OCI-LY7 (cell line): ENCODE measurements around the gene ITGB8. TPM values are rescaled to one million over a fixed set of nuclear protein-coding genes. Genes with fewer than 3 reads are reported as not detected.
A peak's percentile ranks its signal among the peaks of the same experiment; 100 is the strongest.

ENCODE experiments used
- BruUV-seq: library from RNA; stranded (reverse); fragments of 400-500 nt; replicated peaks from 2 replicates; lab custom pipeline; 2021; lab: Mats Ljungman, UMichigan
- CTCF ChIA-PET: fragments of 300-600 bp; sonication (Branson Sonifier 250); formaldehyde crosslinking; loops from one replicate; lab custom pipeline; 2022; ENCODE audit warnings: antibody characterized with exemption; ENCODE audit not compliant: unreplicated experiment; lab: Charles Lee
- POLR2A ChIA-PET: fragments of 300-600 bp; sonication (Branson Sonifier 250); formaldehyde crosslinking; loops from one replicate; lab custom pipeline; 2022; ENCODE audit warnings: antibody characterized with exemption; lab: Charles Lee
- DNase-seq: peaks from one replicate; pipeline ENCODE4 v3.0.0-alpha.2; 2015; ENCODE audit warnings: low spot score
- H2AFZ ChIP-seq: fragments of 200-600 bp; sonication (generic), shearing (Covaris generic); 2 replicates; pipeline ENCODE4 v1.6.1; 2014; ENCODE audit warnings: mild to moderate bottlenecking, antibody characterized with exemption, low read length, moderate library complexity
- H3K27ac ChIP-seq: fragments of 200-600 bp; sonication (generic); 2 replicates; pipeline ENCODE4 v1.5.1; 2014; ENCODE audit warnings: mixed run types, low read depth, mild to moderate bottlenecking, moderate library complexity, low read length, inconsistent platforms; ENCODE audit not compliant: poor library complexity, severe bottlenecking
- H3K36me3 ChIP-seq: fragments of 200-600 bp; sonication (generic); 2 replicates; pipeline ENCODE4 v1.6.1; 2014; ENCODE audit warnings: mild to moderate bottlenecking, antibody characterized with exemption, low read length, moderate library complexity, mixed read lengths; ENCODE audit not compliant: insufficient read depth
- H3K4me1 ChIP-seq: fragments of 200-600 bp; sonication (generic); 2 replicates; pipeline ENCODE4 v1.5.1; 2014; ENCODE audit warnings: mild to moderate bottlenecking, low read length; ENCODE audit not compliant: insufficient read depth, poor library complexity, severe bottlenecking
- H3K4me2 ChIP-seq: fragments of 200-600 bp; sonication (generic); 2 replicates; pipeline ENCODE4 v1.6.1; 2014; ENCODE audit warnings: mild to moderate bottlenecking, low read length
- H3K4me3 ChIP-seq: fragments of 200-600 bp; sonication (generic); 2 replicates; pipeline ENCODE4 v1.5.1; 2014; ENCODE audit warnings: mild to moderate bottlenecking, low read depth, low read length; ENCODE audit not compliant: poor library complexity, severe bottlenecking
- H3K79me2 ChIP-seq: fragments of 200-600 bp; sonication (generic); 2 replicates; pipeline ENCODE4 v1.6.1; 2016; ENCODE audit warnings: low read depth, mild to moderate bottlenecking, low read length, moderate library complexity, mixed read lengths; ENCODE audit not compliant: insufficient read depth
- H3K9me2 ChIP-seq: fragments of 200-600 bp; sonication (generic); 2 replicates; pipeline ENCODE4 v1.6.1; 2016; ENCODE audit warnings: mild to moderate bottlenecking, low read length, mixed read lengths; ENCODE audit not compliant: insufficient read depth
- H3K9me3 ChIP-seq: fragments of 200-600 bp; sonication (generic); 2 replicates; pipeline ENCODE4 v1.6.1; 2014; ENCODE audit warnings: mild to moderate bottlenecking, mixed run types, low read length, mixed read lengths
- H4K20me1 ChIP-seq: fragments of 200-600 bp; sonication (generic); 2 replicates; pipeline ENCODE4 v1.6.1; 2014; ENCODE audit warnings: mild to moderate bottlenecking, antibody characterized with exemption, low read length, moderate library complexity, mixed read lengths; ENCODE audit not compliant: insufficient read depth
- EZH2phosphoT487 ChIP-seq: fragments of 200-600 bp; sonication (generic); IDR thresholded peaks from 2 replicates; pipeline ENCODE4 v1.6.1; 2018; ENCODE audit warnings: low read depth, borderline replicate concordance, mild to moderate bottlenecking, mixed run types, antibody characterized with exemption, low read length, moderate library complexity, mixed read lengths
- intact Hi-C: fragments of 100-400 bp; cut with micrococcal nuclease; formaldehyde crosslinking; loops from one replicate; pipeline ENCODE4 v1.10.0; 2022; ENCODE audit not compliant: unreplicated experiment
- total RNA-seq, 2 experiments: library from RNA; depleted of rRNA in 1 of 2; stranded (reverse); fragments of >200 nt in 1 of 2; shearing (Covaris generic) in 1 of 2; gene quantifications; 2 replicates each; pipeline ENCODE4 v1.2.3, GENCODE V29; 2014 to 2022
- TF ChIP-seq, protein P1 (sequence below): fragments of 200-600 bp; sonication (generic); conservative IDR thresholded peaks from 2 replicates; pipeline ENCODE4 v1.5.1; 2014; ENCODE audit warnings: mild to moderate bottlenecking, antibody characterized with exemption, low read length, moderate library complexity, mixed read lengths

ITGB8 gene
- total RNA-seq, 2 experiments from 2014 or later: not detected

DNA sequence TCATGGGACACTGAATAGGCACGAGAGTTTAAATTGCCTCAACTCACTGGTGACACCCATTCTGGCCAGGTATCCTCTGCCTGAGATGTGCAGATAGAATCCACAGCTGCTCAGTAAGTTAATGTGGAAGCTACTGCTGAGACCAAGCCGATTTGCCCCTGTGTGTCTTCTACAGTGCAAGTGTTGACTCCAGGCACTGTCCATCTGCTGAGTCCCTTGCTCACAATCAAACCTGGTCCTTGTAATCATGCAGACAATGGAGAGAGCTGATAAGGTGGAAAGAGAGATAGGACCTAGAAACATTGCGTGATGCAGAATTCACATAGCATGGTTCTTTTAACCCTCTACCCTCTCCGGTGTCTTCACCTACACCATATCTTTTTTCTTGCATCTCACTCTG, 101.4 kb downstream of the ITGB8 start:
- DNase-seq: no peak
- Histone ChIP-seq H2AFZ (no peak overlapping the region), H3K4me2 (no peak overlapping the region), H3K36me3 (no peaks in the 10 kb centered on the region), H4K20me1 (no peaks in the 10 kb centered on the region), H3K4me3 (no peak overlapping the region), H3K79me2 (no peaks in the 10 kb centered on the region), H3K9me3 (no peaks in the 10 kb centered on the region), H3K9me2 (no peaks in the 10 kb centered on the region), H3K27ac (no peak overlapping the region), H3K4me1 (no peaks in the 10 kb centered on the region)
- intact Hi-C loops: no loop called here
- ChIA-PET CTCF (no interaction called here), POLR2A (no interaction called here)
- no TSS peak for BruUV-seq
- TF ChIP-seq, protein P1, sequence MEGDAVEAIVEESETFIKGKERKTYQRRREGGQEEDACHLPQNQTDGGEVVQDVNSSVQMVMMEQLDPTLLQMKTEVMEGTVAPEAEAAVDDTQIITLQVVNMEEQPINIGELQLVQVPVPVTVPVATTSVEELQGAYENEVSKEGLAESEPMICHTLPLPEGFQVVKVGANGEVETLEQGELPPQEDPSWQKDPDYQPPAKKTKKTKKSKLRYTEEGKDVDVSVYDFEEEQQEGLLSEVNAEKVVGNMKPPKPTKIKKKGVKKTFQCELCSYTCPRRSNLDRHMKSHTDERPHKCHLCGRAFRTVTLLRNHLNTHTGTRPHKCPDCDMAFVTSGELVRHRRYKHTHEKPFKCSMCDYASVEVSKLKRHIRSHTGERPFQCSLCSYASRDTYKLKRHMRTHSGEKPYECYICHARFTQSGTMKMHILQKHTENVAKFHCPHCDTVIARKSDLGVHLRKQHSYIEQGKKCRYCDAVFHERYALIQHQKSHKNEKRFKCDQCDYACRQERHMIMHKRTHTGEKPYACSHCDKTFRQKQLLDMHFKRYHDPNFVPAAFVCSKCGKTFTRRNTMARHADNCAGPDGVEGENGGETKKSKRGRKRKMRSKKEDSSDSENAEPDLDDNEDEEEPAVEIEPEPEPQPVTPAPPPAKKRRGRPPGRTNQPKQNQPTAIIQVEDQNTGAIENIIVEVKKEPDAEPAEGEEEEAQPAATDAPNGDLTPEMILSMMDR: no peak
- no peak for TF ChIP-seq EZH2phosphoT487

DNA sequence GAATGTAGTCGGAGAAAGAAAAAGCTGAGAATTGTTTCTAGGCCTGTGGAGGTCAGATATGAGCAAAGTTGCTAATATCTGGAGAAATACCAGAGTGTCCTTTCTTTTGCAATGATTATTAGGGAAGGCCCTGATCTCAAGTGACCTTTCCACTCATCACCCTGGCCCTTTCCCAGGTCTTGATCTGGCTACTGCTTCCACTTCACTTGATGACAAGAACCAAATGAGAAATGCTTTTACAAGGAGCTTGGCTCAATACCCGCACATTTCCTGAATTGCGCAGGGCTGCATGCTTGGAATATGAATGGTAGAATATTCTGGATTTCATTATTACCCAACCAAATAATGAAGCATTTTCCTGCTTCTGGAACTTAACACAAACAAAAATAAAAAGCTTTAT, 104.6 kb downstream of the ITGB8 start:
- Histone ChIP-seq H3K4me3 (no peak overlapping the region), H3K27ac (no peak overlapping the region), H3K4me2 (no peak overlapping the region), H4K20me1 (no peaks in the 10 kb centered on the region), H2AFZ (no peak overlapping the region), H3K79me2 (no peaks in the 10 kb centered on the region), H3K9me2 (no peaks in the 10 kb centered on the region), H3K36me3 (no peaks in the 10 kb centered on the region), H3K4me1 (peaks cover 11% of the 10 kb centered on the region), H3K9me3 (no peaks in the 10 kb centered on the region)
- intact Hi-C loops: no loop called here
- POLR2A ChIA-PET: interaction anchor here (1.0 to 1.3 kb wide), 2 partner anchors 30 to 839 kb away, joined by 4 to 5 read pairs; no protein-coding TSS in a partner anchor
- CTCF ChIA-PET: no interaction called here
- TF ChIP-seq, protein P1: no peak
- no peak for TF ChIP-seq EZH2phosphoT487
- no TSS peak for BruUV-seq
- no peak for DNase-seq

DNA sequence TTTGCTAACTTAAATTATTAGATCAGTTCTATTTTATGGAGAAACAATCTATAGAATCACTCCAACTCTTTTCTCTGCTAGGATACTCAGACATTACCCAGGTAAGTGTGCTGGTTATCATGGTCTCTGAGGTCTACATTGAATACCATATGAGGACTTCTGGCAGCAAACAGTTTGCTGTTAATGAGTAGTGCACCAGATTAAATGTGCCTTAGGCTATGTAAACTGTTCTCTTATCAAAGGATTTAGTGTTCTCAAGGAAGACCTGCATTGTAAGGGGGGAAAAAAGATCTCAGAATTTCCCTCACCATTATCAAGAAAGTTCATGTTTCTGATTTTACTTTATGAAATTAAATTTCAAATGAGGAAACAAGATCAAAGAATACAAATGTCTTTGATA, 107.5 kb downstream of the ITGB8 start:
- H3K79me2 ChIP-seq: no peaks in the 10 kb centered on the region
- H3K9me2 ChIP-seq: no peaks in the 10 kb centered on the region
- H3K4me3 ChIP-seq: no peak overlapping the region
- BruUV-seq: no TSS peak
- H3K36me3 ChIP-seq: no peaks in the 10 kb centered on the region
- H3K9me3 ChIP-seq: no peaks in the 10 kb centered on the region
- no peak for TF ChIP-seq EZH2phosphoT487
- TF ChIP-seq, protein P1: no peak
- CTCF ChIA-PET: no interaction called here
- H3K27ac ChIP-seq: no peak overlapping the region
- POLR2A ChIA-PET: no interaction called here
- peaks cover 11% of the 10 kb centered on the region for H3K4me1 ChIP-seq
- H4K20me1 ChIP-seq: no peaks in the 10 kb centered on the region
- no peak overlapping the region for H2AFZ ChIP-seq
- DNase-seq: no peak
- H3K4me2 ChIP-seq: peak overlapping the region; percentile 45
- intact Hi-C loops: no loop called here
